Right hindlimb (tissue), 1 donor: Measurements from ENCODE around the gene LCAT.
"Not testable (repeated sequence)": the region's sequence is repeated elsewhere in the genome, so short reads cannot be mapped to it uniquely, and the experiment has no call there.

ENCODE experiments used
- DNase-seq: peaks from one replicate; pipeline ENCODE4 v3.0.0-alpha.2; 2018

LCAT gene

DNA sequence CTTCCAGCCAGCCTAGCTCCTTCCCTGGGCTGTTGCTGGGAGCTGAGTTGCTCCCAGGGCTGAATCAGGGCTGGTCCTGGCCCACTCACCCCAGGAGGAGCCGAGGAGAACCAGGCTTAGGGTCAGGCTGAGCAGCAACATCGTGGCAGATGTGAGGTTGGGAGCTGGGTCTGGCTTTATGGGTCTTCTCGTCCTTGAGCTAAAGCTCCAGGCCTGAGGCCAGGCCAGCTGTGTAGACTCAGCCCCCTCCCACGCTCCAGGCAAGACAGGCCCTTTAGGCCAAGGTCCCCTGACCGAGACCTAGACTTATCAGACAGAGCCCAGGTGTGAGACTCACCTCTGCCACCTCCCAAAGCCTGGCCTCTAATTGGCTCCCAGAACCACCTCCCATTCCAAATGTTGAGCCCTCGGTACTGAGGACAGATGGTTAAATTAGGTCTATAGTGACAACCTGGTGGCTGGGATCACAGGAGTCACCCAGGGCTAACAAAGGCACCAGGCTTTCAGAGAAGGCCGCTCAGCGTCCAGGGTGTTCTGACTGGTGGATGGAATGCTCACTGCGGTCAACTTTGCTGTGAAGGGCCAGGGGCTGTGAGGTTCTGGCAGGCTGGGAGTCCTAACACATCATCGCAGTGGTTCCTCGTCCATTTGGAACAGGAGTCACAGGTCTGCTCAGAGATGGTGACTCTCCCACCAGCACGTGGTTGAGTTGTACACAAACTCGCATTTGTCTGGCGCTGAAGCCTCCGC, 12.0 kb downstream of the LCAT start, which contains the start of gene CTRL:
CTRL (minus strand) TSS at position 151 of the 750 bp plus-strand sequence; CDS start at position 141, 10 bp downstream.
- DNase-seq, result no peak

DNA sequence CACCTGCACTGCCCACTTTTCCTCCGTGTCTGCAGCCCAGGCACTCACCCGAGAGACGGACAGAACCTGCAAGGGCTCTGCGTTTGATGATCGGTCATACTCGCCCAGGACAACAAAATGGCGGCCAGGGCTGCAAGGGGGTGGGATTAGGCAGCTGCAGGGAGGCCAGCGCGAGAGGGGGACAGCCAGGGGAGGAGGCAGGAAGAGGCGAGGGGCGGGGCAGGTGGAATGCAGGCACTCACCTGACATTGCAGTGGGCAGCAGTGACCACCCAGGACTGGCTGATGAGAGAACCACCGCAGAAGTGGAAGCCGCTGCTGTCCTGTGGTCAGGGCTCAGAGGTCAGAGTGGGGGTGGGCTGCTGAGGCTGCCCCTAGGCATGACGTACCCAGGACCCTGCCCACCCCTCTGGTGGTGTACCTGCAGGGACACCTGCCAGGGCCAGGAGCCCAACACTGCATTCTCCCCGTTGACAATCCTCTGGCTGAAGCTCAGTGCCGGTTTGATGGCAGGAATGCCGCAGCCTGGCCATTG, 13.2 kb downstream of the LCAT start:
- DNase-seq, result no peak

DNA sequence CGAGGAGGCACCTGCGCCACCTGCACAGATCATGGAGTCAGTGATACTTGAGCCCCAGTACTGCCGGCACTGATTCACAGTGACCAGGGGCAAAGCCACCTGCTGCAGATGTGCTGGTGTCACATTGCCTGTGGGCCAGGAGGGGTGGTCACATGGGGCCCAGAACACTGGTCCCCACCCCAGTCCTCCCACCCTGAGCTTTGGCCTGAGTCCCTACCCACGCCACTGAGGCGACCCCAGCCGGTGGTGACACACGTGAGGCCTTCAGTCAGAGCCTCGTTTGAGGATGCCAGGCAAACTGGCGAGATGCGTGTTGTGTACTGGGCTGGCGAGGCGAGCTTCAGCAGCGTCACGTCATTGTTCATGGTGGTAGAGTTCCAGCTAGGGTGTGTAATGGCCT, 13.7 kb downstream of the LCAT start:
- DNase-seq, result no peak

GRCh38 chr16:67928561-67929364, 15.2 kb downstream of the LCAT start:
- DNase-seq, result peak; percentile 77

DNA sequence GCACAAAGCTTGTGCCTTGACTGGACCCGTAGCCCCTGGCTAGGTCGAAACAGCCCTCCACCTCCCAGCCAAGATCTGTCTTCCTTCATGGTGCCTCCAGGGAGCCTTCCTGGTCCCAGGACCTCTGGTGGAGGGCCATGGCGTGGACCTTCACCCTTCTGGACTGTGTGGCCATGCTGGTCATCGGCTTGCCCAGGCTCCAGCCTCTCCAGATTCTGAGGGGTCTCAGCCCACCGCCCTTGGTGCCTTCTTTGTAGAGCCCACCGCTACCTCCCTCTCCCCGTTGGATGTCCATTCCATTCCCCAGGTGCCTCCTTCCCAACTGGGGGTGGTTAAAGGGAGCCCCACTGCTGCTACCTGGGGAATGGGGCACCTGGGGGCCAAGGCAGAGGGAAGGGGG, 15.8 kb downstream of the LCAT start:
- no peak for DNase-seq

DNA sequence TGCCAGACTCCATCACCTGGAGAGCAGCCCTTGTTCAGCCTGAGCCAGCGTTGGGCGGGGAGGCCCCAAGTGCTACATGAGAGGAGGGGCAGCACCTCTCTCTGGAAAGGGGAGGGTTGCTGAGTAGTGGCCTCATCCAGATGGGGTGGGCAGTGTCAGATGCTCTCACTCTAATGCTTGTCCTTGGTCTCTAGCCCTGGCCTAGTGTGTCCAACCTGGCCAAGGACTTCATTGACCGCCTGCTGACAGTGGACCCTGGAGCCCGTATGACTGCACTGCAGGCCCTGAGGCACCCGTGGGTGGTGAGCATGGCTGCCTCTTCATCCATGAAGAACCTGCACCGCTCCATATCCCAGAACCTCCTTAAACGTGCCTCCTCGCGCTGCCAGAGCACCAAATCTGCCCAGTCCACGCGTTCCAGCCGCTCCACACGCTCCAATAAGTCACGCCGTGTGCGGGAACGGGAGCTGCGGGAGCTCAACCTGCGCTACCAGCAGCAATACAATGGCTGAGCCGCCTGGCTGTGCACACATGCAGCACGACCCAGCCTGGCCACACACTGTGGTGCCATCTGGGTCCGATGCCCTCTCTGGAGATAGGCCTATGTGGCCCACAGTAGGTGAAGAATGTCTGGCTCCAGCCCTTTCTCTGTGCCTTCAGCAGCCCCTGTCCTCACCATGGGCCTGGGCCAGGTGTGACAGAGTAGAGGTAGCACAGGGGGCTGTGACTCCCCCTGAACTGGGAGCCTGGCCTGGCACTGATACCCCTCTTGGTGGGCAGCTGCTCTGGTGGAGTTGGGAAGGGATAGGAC, 16.6 kb downstream of the LCAT start:
- DNase-seq, result no peak

GRCh38 chr16:67926181-67926750, 17.7 kb downstream of the LCAT start:
- DNase-seq, result no peak

- no peak for DNase-seq
Measured at GRCh38 chr16:67924140-67924906, 19.6 kb downstream of the LCAT start.

DNA sequence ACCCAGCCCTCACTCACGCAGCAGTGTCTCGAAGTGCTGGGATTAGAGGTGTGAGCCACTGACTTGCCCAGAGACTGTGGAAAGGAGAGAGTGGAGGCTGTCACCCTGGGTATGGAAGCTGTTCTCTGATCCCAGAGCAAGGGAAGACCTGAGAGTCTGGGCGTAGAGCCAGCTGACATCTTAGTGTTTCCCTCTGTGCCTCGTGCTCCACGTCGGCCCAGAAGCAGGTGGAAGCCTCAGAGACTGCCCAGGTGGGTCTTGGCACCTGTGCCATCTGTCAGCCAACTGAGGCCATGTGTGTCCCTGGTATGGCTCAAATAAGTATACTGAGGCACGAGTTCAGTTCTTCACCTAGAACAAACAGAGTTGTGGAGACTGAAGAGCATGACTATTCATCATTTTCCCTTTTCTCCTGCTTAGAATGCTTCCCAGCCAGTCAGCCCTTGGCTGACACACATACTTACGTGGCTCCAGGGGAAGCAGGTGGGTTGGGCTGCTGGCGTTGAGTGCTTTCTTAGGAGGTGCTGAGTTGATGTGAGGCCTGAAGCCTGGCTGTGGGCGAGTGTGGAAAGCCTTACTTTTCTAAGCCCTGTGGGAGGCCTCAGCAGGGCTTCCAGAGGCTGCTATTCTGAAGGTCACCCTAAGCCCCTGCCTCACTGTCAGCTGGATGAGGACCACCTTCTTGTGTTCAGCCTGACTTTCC, 20.4 kb downstream of the LCAT start:
- DNase-seq, result no peak

DNA sequence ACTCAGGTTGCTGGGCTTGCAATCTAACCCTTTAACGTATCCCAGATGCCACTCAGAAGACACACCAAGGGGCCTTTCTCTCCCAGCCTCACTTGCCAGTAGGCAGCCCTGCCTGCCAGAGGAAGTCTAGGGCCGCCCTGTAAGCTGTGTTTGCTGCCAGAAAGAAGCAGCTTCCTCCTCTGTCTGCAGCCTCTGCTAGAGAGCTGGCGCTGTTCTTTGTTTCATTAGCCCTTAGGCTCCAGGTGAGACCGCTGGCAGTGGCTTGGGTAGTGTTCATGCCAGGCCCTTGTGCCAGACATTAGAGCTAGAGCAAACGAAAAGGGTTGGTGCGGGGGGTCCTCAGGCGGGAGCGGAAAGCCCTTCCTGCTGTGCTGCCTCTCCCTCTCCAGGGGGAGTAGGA, 21.2 kb downstream of the LCAT start:
- no peak for DNase-seq

- no peak for DNase-seq
Measured at GRCh38 chr16:67922221-67922620, 21.7 kb downstream of the LCAT start.

- no peak for DNase-seq
Measured at GRCh38 chr16:67919622-67920221, 24.2 kb downstream of the LCAT start.

DNA sequence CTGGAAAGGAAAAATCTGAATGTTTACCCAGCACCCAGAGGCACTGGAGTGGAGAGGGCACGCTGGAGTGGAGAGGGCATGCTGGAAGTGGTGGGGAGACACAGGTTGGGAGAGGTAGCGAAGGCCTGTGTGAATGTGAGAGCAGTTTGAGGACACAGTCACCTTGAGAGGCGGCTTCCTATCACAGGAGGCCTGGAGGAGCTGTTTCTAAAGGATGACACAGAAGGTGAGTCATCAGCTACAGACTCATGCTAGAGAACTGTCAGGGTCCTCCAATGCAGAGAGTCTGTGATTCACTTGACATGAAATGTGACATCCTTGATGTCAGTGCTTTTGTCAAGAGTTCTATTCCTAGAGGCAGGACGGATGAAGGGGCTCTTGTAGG, 26.1 kb downstream of the LCAT start:
- DNase-seq, result no peak

DNA sequence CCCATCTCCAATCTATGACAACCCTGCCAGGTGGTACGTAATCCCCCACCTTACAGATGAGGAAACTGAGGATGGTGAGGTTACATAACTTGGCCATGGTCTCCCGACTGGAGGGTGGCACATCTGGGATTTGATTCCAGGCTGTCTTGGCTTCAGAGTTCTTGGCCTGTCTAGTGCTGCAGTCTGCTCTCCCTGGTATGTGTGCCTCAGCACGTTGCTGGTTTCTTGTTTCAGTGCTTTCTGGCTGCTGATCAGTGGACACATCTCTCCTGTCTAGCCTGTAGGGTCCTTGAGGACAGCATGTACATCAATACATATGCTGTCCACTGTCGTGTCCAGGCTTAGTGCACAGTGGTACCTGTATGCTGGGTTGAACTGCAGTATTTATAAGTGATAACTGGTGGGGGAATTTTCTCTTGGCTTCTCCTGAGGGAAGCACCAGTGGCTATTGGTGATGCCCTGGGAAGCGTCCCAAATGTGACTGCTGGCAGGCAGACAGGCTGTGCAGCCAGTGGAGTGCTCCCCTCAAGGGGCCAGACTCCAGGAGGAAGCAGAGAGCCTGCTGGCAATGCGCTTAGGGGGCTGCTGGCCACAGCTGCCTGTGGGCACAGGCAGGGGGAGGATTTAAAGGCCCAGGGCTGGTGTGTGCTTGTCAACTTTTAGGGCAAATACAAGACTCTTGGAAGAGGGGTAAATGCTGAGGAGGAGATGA, 26.6 kb downstream of the LCAT start:
- DNase-seq, result peak; percentile 77

GRCh38 chr16:67915831-67916723, 27.8 kb downstream of the LCAT start:
- no peak for DNase-seq

GRCh38 chr16:67915496-67915769, 28.5 kb downstream of the LCAT start:
- not testable (repeated sequence) for DNase-seq

- DNase-seq, result no peak
Measured at GRCh38 chr16:67914758-67915495, 29.0 kb downstream of the LCAT start.

DNA sequence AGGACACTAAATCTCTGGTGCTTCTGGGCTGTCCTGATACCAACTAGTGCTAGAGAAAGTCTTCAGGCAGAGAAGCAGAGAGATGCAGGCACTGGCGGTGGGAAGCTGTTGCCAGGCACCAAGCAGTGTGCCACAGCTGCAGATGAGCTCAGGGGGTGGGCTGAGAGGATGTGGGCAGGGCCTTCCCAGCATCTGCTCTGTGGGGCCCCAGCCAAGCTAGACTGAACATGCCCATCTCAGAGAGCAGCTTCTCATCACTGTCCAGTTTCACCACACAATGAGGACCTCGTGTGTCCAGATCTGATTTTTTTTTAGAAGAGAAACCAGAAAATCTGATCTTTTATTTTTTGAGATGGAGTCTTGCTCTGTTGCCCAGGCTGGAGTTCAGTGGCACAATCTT, 33.8 kb downstream of the LCAT start:
- peak; percentile 82 for DNase-seq
